Nephron (organoid): ENCODE results near the gene CDHR2.

Experiments
- H3K27ac Mint-ChIP-seq, 3 experiments: 2 replicates each; pipeline ENCODE4 v1.8.0; 2020; ENCODE audit warnings: mixed read lengths in 3 of 3, mild to moderate bottlenecking in 2 of 3, moderate library complexity in 1 of 3
- H3K27me3 Mint-ChIP-seq: 2 replicates; pipeline ENCODE4 v1.8.0; 2021; ENCODE audit warnings: low read depth, mild to moderate bottlenecking, moderate library complexity, mixed read lengths
- H3K36me3 Mint-ChIP-seq: 2 replicates; pipeline ENCODE4 v1.8.0; 2020; ENCODE audit warnings: low read depth, mixed read lengths
- H3K4me1 Mint-ChIP-seq: 2 replicates; pipeline ENCODE4 v1.8.0; 2020; ENCODE audit warnings: mixed read lengths
- H3K4me3 Mint-ChIP-seq, 3 experiments: 2 replicates each; pipeline ENCODE4 v1.8.0; 2020; ENCODE audit warnings: mild to moderate bottlenecking in 3 of 3, mixed read lengths in 3 of 3, moderate library complexity in 2 of 3
- H3K9me3 Mint-ChIP-seq: 2 replicates; pipeline ENCODE4 v1.8.0; 2020; ENCODE audit warnings: mixed read lengths
- TF ChIP-seq, protein P1 (sequence below), 3 experiments: fragments of 200-600 bp; sonication (generic); IDR thresholded peaks; one replicate each; pipeline ENCODE4 v1.5.0; 2021; ENCODE audit warnings: antibody characterized with exemption in 3 of 3; ENCODE audit not compliant: unreplicated experiment in 3 of 3

The CDHR2 gene

DNA sequence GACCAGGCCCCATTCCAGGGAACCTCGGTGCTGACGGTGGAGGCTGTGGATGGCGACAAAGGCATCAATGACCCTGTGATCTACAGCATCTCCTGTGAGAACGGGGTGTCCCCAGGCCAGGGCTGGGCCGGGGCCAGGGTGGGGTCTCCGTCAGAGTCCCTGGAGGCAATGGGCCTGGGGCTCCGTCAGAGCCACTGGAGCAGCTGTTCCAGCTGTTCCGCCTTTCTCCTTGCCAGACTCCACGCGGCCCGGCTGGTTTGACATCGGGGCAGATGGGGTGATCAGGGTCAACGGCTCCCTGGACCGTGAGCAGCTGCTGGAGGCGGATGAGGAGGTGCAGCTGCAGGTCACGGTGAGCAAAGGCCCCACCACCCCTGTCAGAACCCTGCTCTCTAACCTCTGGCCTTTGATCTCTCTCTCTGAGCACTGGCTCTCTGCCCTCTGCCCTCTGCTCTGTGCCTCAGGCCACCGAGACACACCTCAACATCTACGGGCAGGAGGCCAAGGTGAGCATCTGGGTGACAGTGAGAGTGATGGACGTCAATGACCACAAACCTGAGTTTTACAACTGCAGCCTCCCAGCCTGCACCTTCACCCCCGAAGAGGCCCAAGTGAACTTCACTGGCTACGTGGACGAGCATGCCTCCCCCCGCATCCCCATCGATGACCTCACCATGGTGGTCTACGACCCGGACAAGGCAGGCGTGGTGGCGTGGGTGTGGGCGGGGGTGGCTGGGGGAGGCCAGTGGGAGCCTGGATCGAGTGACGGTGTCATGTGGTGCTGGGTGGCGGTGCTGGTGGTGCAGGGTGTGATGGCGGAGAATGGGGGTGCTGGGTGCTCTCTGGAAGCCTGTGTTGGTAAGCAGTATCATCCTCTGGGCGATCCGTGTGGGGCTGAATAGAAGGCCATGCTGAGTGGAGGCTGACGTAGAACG, 26.6 kb downstream of the CDHR2 start:
- no peak overlapping the region for H3K4me3 Mint-ChIP-seq
- peaks cover 32% of the 10 kb centered on the region for H3K27me3 Mint-ChIP-seq
- H3K36me3 Mint-ChIP-seq, result no peaks in the 10 kb centered on the region
- no peaks in the 10 kb centered on the region for H3K4me1 Mint-ChIP-seq
- no peak overlapping the region for H3K27ac Mint-ChIP-seq
- TF ChIP-seq, protein P1, sequence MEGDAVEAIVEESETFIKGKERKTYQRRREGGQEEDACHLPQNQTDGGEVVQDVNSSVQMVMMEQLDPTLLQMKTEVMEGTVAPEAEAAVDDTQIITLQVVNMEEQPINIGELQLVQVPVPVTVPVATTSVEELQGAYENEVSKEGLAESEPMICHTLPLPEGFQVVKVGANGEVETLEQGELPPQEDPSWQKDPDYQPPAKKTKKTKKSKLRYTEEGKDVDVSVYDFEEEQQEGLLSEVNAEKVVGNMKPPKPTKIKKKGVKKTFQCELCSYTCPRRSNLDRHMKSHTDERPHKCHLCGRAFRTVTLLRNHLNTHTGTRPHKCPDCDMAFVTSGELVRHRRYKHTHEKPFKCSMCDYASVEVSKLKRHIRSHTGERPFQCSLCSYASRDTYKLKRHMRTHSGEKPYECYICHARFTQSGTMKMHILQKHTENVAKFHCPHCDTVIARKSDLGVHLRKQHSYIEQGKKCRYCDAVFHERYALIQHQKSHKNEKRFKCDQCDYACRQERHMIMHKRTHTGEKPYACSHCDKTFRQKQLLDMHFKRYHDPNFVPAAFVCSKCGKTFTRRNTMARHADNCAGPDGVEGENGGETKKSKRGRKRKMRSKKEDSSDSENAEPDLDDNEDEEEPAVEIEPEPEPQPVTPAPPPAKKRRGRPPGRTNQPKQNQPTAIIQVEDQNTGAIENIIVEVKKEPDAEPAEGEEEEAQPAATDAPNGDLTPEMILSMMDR (IDR thresholded peaks at IDR 0.05; ENCODE audit: unreplicated experiment in 3 of 3), result no peak
- no peaks in the 10 kb centered on the region for H3K9me3 Mint-ChIP-seq

DNA sequence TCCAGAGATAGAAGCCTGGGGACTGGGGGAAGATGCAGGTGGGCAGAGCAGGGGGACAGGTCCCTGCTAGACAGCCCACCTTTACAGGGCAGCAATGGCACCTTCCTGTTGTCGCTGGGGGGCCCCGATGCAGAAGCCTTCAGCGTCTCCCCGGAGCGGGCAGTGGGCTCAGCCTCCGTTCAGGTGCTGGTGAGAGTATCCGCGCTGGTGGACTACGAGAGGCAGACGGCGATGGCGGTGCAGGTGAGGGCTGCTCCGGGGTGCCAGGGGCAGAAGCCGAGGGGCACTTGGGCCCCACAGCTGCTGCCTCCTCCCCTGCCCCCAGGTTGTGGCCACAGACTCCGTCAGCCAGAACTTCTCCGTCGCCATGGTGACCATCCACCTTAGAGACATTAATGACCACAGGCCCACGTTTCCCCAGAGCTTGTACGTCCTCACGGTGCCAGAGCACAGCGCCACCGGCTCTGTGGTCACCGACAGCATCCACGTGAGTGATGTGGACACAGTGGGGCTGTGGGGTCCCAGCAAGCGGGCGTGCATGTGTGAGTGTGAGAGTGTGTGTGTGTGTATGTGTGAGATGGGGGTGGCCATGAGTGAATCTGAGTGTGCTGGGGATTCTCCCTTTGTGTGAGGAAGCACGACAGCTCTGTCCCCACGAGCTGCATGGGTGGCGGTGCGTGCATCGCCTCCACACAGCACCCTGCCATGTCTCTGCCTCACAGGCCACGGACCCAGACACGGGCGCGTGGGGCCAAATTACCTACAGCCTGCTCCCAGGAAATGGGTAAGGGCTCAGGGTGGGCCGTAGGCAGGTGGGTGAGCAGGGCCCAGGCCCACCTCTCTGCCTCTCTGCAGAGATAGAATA, 28.4 kb downstream of the CDHR2 start:
- no peaks in the 10 kb centered on the region for H3K4me1 Mint-ChIP-seq
- TF ChIP-seq, protein P1 (IDR thresholded peaks at IDR 0.05; ENCODE audit: unreplicated experiment in 3 of 3), result no peak
- H3K27ac Mint-ChIP-seq, result no peak overlapping the region
- no peaks in the 10 kb centered on the region for H3K9me3 Mint-ChIP-seq
- no peak overlapping the region for H3K4me3 Mint-ChIP-seq
- no peaks in the 10 kb centered on the region for H3K36me3 Mint-ChIP-seq
- peaks cover 30% of the 10 kb centered on the region for H3K27me3 Mint-ChIP-seq

DNA sequence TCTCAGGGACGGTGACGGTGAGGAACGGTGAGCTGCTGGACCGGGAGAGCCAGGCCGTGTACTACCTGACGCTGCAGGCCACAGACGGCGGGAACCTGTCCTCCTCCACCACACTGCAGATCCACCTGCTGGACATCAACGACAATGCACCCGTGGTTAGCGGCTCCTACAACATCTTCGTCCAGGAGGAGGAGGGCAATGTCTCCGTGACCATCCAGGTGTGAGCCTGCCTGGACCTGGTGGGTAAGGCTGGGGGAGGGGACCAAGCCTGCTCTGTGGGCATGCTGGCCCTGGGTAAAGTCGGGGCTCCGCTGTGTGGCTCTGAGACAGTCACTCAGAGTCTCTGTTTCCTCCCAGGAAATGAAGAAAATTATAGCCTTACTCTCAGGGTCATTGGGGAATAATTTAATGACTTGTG, 29.3 kb downstream of the CDHR2 start:
- TF ChIP-seq, protein P1 (IDR thresholded peaks at IDR 0.05; ENCODE audit: unreplicated experiment in 3 of 3), result peak; percentile 46 to 52 (median 50)
- Mint-ChIP-seq H3K27me3 (peaks cover 26% of the 10 kb centered on the region), H3K4me3 (no peak overlapping the region)

DNA sequence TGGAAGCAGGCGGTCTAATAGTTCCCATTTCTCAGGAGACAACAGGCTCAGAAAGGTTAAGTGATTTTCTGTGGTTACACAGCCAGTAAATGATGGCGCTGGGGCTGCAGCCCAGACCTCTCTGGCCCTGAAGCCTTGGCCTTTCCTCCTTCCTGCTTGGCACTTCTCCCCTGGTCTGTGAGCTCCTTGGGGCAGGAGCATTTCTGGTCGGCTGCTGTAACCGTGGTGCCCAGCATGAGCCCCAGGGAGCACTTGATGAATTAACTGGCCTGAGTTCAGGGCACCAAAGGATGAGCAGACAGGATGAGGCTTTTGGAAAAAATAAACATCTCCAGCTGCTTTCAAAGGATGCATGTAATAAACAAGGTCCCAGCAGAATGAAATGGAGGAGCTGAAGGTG, 30.2 kb downstream of the CDHR2 start:
- Mint-ChIP-seq H3K36me3 (no peaks in the 10 kb centered on the region), H3K4me1 (no peaks in the 10 kb centered on the region), H3K4me3 (no peak overlapping the region), H3K9me3 (peaks cover 6% of the 10 kb centered on the region), H3K27me3 (peaks cover 21% of the 10 kb centered on the region), H3K27ac (no peak overlapping the region)
- TF ChIP-seq, protein P1 (IDR thresholded peaks at IDR 0.05; ENCODE audit: unreplicated experiment in 3 of 3), result no peak

More for the DNA sequence above, 29.3 kb downstream of the CDHR2 start:
- Mint-ChIP-seq H3K36me3 (no peaks in the 10 kb centered on the region), H3K4me1 (no peaks in the 10 kb centered on the region), H3K27ac (no peak overlapping the region), H3K9me3 (peaks cover 2% of the 10 kb centered on the region)

DNA sequence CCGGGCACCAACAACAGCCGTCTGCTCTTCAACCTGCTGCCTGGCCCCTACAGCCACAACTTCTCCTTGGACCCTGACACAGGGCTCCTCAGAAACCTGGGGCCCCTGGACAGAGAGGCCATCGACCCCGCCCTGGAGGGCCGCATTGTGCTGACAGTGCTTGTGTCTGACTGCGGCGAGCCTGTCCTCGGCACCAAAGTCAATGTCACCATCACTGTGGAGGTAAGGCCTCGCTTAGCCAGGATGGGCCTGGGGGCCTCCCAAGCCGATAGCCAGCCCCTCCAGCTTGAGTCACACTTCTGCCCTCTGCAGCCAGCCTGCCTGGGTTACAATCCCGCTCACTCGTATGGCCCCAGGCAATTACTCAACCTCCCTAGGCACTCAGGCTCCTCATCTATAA, 32.2 kb downstream of the CDHR2 start:
- H3K4me3 Mint-ChIP-seq, result no peak overlapping the region
- H3K36me3 Mint-ChIP-seq, result no peaks in the 10 kb centered on the region
- peaks cover 19% of the 10 kb centered on the region for H3K27me3 Mint-ChIP-seq
- no peak overlapping the region for H3K27ac Mint-ChIP-seq
- TF ChIP-seq, protein P1 (IDR thresholded peaks at IDR 0.05; ENCODE audit: unreplicated experiment in 3 of 3), result no peak
- H3K9me3 Mint-ChIP-seq, result peaks cover 12% of the 10 kb centered on the region
- no peaks in the 10 kb centered on the region for H3K4me1 Mint-ChIP-seq
